ENCODE measurements around the gene SVIL.

Gene SVIL

GRCh38 chr10:29648983-29649268 is 14.2 kb upstream of the SVIL start:
- no peaks in the 10 kb centered on the region for H3K9me3 ChIP-seq
- H3K4me1 ChIP-seq (ENCODE audit: control insufficient read depth in 1 of 2, insufficient read depth in 1 of 2, low read depth in 1 of 2, low read length in 1 of 2): peaks cover 8 to 40% of the 10 kb centered on the region in 2 experiments
- no peak overlapping the region for H3K27ac ChIP-seq
- no peak overlapping the region for H3K4me3 ChIP-seq (ENCODE audit: low read depth in 1 of 2, low read length in 1 of 2)
- no peaks in the 10 kb centered on the region for H3K27me3 ChIP-seq
- TF ChIP-seq CTCF (IDR thresholded peaks at IDR 0.05): no peak
- H3K36me3 ChIP-seq: no peaks in the 10 kb centered on the region

GRCh38 chr10:29648114-29648982 is 13.6 kb upstream of the SVIL start:
- peaks cover 8 to 40% of the 10 kb centered on the region in 2 experiments for H3K4me1 ChIP-seq (ENCODE audit: control insufficient read depth in 1 of 2, insufficient read depth in 1 of 2, low read depth in 1 of 2, low read length in 1 of 2)
- no peaks in the 10 kb centered on the region for H3K36me3 ChIP-seq
- H3K9me3 ChIP-seq: no peaks in the 10 kb centered on the region
- no peaks in the 10 kb centered on the region for H3K27me3 ChIP-seq
- no peak overlapping the region for H3K4me3 ChIP-seq (ENCODE audit: low read depth in 1 of 2, low read length in 1 of 2)
- H3K27ac ChIP-seq: peak overlapping the region; percentile 43
- TF ChIP-seq CTCF (IDR thresholded peaks at IDR 0.05): no peak

GRCh38 chr10:29647478-29647877 is 12.7 kb upstream of the SVIL start:
- H3K4me1 ChIP-seq (ENCODE audit: control insufficient read depth in 1 of 2, insufficient read depth in 1 of 2, low read depth in 1 of 2, low read length in 1 of 2): peaks cover 5 to 34% of the 10 kb centered on the region in 2 experiments
- H3K36me3 ChIP-seq: peaks cover 4% of the 10 kb centered on the region
- no peaks in the 10 kb centered on the region for H3K27me3 ChIP-seq
- peak overlapping the region; percentile 37 for H3K27ac ChIP-seq
- H3K9me3 ChIP-seq: no peaks in the 10 kb centered on the region
- TF ChIP-seq CTCF (IDR thresholded peaks at IDR 0.05): no peak
- no peak overlapping the region for H3K4me3 ChIP-seq (ENCODE audit: low read depth in 1 of 2, low read length in 1 of 2)

DNA sequence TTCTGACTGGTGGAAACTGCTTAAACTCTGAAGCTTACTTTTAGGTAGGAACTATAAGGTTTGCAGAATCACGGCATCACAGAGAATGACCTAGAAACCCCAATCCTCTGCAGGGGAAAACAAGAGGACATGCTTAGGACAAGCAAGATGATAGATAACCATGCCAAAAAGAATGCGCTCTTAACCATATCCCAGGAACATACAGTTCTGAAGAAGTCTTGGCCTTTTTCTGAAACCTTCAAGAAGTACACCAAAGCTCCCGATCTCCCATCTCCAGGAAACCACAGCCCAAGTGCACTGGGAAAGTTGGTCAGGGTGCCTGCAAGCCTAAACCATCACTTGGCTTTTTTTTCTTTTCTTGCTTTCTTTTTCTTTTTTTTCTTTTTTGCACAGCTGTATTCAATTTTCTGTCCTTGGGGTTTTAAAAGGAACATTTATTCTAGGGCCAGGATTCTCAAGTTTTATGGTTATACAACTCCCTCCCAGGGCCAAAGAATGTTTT is 12.2 kb upstream of the SVIL start:
- Histone ChIP-seq H3K27me3 (no peaks in the 10 kb centered on the region), H3K9me3 (no peaks in the 10 kb centered on the region), H3K36me3 (peaks cover 4% of the 10 kb centered on the region), H3K27ac (peak overlapping the region; percentile 47), H3K4me1 (ENCODE audit: control insufficient read depth in 1 of 2, insufficient read depth in 1 of 2, low read depth in 1 of 2, low read length in 1 of 2) (peaks cover 5 to 34% of the 10 kb centered on the region in 2 experiments), H3K4me3 (ENCODE audit: low read depth in 1 of 2, low read length in 1 of 2) (no peak overlapping the region)
- TF ChIP-seq CTCF (IDR thresholded peaks at IDR 0.05): no peak

DNA sequence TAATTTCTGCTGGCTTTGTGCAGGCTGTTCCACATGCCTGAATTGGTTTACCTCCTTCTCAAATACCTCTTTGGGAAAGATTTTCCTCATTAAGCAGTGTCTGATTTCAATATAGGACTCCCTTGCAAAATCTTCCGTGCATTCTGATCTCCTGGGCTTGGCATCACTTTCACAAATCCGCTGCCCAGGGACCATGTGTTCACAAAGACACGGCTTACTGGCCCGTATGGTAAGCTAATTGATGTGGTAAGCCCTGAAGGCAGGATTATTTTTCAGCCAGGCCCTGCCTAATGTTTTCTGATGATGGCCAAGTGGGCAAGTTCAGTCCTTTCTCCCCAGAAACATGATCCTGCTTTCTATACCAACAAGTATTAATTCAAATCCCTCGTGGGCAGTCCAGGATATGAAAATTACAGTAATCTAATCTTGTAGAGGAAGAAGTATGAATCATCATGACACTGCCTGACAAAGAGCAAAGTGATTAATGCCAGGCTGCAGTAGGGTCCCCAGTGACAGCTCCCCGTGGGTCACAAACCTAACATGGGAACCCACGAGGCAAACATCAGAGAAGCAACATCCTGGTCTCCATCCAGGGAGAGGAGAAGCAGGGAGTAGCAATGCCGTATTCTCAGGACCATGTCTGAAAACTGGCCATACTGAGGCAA is 11.6 kb upstream of the SVIL start:
- peaks cover 4% of the 10 kb centered on the region for H3K36me3 ChIP-seq
- H3K27ac ChIP-seq: peak overlapping the region; percentile 47
- no peaks in the 10 kb centered on the region for H3K9me3 ChIP-seq
- peaks cover 5 to 28% of the 10 kb centered on the region in 2 experiments for H3K4me1 ChIP-seq (ENCODE audit: control insufficient read depth in 1 of 2, insufficient read depth in 1 of 2, low read depth in 1 of 2, low read length in 1 of 2)
- H3K4me3 ChIP-seq (ENCODE audit: low read depth in 1 of 2, low read length in 1 of 2): no peak overlapping the region
- no peak for TF ChIP-seq CTCF (IDR thresholded peaks at IDR 0.05)
- no peaks in the 10 kb centered on the region for H3K27me3 ChIP-seq
